Right atrium auricular region (tissue), 2 donors: ENCODE data around the gene PARP16. TPM values are rescaled to one million over a fixed set of nuclear protein-coding genes. Genes with fewer than 3 reads are reported as not detected.

ENCODE experiments used
- DNase-seq: peaks from one replicate; pipeline ENCODE4 v3.0.0-alpha.2; 2019; ENCODE audit warnings: low spot score
- H3K27ac ChIP-seq, 2 donors: fragments of 200-600 bp; sonication (generic); 1 replicate in 1 of 2; 2 replicates in 1 of 2; pipeline ENCODE4 v1.5.1; 2016 to 2019
- H3K27me3 ChIP-seq, 2 donors: fragments of 200-600 bp; sonication (generic); one replicate each; pipeline versions ENCODE4 v1.5.1 to v1.6.0; 2017 to 2019
- H3K36me3 ChIP-seq: fragments of 200-600 bp; sonication (generic); one replicate; pipeline ENCODE4 v1.5.1; 2016
- H3K4me1 ChIP-seq, 2 donors: fragments of 200-600 bp; sonication (generic); one replicate each; pipeline versions ENCODE4 v1.5.1 to v1.6.0; 2017 to 2019
- H3K4me3 ChIP-seq, 2 donors: fragments of 200-600 bp; sonication (generic); 1 replicate in 1 of 2; 2 replicates in 1 of 2; pipeline ENCODE4 v1.5.1; 2017 to 2019; ENCODE audit warnings: mild to moderate bottlenecking in 1 of 2, moderate library complexity in 1 of 2
- H3K9me3 ChIP-seq, 2 donors: fragments of 200-600 bp; sonication (generic); one replicate each; pipeline ENCODE4 v1.5.1; 2019
- CTCF ChIP-seq, 2 donors: fragments of 200-600 bp; sonication (generic); IDR thresholded peaks; one replicate each; pipeline ENCODE4 v1.5.1; 2019; ENCODE audit warnings: antibody characterized with exemption in 2 of 2
- total RNA-seq, 2 donors: library from RNA; depleted of rRNA; stranded (reverse); fragments of >200 nt; gene quantifications; one replicate each; pipeline ENCODE4 v1.1.0, GENCODE V29; 2016

The PARP16 gene
- total RNA-seq, 2 donors from 2014 or later = 5.2 to 5.8 TPM

DNA sequence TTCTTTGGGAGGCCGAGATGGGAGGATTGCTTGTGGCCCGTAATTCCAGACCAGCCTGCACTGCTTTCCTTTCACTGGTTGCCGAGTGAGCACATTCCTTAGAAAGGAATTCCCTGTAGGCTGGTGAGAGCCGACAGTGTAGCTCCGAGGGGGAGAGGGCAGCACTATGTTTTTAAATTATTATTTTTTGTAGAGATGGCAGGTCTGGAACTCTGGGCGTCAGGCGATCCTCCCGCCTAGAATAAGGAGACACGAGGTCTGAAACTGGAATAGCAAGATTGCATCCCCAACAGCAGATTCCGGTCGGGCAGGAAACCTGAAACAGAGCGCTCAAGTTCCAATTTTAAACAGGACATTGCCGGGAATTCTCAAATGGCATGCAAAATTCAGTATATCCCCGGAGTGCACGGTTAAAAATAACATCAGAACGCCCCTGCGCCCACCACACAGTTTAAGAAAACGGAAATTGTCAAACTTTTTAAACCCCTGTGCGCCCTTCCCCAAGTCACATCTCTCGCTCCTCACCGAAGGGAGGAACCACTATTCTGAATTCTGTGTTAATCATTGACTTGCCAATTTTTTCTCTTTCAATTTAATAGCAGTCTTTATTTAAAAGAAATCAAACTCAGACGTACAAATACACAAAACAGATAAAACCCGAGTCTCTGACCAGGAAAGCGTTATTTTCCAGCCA, 17.2 kb upstream of the PARP16 start:
- Histone ChIP-seq H3K27me3 (no peaks in the 10 kb centered on the region), H3K4me3 (peak overlapping the region; percentile 44 to 61), H3K27ac (peak overlapping the region; percentile 82 to 92), H3K36me3 (no peaks in the 10 kb centered on the region), H3K9me3 (no peaks in the 10 kb centered on the region), H3K4me1 (peaks cover 0 to 12% of the 10 kb centered on the region in 2 donors)
- DNase-seq = no peak
- no peak for TF ChIP-seq CTCF (IDR thresholded peaks at IDR 0.05)

GRCh38 chr15:65302061-65302460, 15.4 kb upstream of the PARP16 start:
- Histone ChIP-seq H3K27ac (no peak overlapping the region), H3K36me3 (no peaks in the 10 kb centered on the region), H3K4me1 (peaks cover 0 to 12% of the 10 kb centered on the region in 2 donors), H3K27me3 (no peaks in the 10 kb centered on the region), H3K4me3 (no peak overlapping the region), H3K9me3 (no peaks in the 10 kb centered on the region)
- TF ChIP-seq CTCF (IDR thresholded peaks at IDR 0.05) = no peak
- DNase-seq = no peak

DNA sequence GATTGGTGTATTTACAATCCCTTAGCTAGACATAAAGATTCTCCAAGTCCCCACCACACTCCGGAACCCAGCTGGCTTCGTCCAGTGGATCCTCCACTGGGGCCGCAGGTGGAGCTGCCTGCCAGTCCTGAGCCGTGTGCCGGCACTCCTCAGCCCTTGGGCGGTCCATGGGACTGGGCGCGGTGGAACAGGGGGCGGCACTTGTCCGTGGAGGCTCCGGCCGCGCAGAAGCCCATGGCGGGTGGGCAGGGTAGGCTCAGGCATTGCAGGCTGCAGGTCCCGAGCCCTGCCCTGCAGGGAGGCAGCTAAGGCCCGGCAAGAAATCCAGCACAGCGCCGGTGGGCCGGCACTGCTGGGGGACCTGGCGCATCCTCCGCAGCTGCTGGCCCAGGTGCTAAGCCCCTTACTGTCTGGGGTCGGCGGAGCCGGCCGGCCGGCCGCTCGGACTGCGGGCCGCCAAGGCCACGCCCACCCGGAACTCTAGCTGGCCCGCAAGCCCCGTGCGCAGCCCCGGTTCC, 14.3 kb upstream of the PARP16 start:
- Histone ChIP-seq H3K27ac (no peak overlapping the region), H3K36me3 (no peaks in the 10 kb centered on the region), H3K9me3 (no peaks in the 10 kb centered on the region), H3K4me1 (peaks cover 0 to 16% of the 10 kb centered on the region in 2 donors), H3K4me3 (no peak overlapping the region), H3K27me3 (no peaks in the 10 kb centered on the region)
- DNase-seq = no peak
- TF ChIP-seq CTCF (IDR thresholded peaks at IDR 0.05) = no peak

GRCh38 chr15:65298731-65299130, 12.0 kb upstream of the PARP16 start:
- no peak for TF ChIP-seq CTCF (IDR thresholded peaks at IDR 0.05)
- Histone ChIP-seq H3K27me3 (no peaks in the 10 kb centered on the region), H3K4me3 (no peak overlapping the region), H3K36me3 (no peaks in the 10 kb centered on the region), H3K4me1 (peaks cover 0 to 10% of the 10 kb centered on the region in 2 donors), H3K27ac (no peak overlapping the region), H3K9me3 (no peaks in the 10 kb centered on the region)
- DNase-seq = no peak

GRCh38 chr15:65292938-65293518, 6.3 kb upstream of the PARP16 start:
- Histone ChIP-seq H3K9me3 (no peaks in the 10 kb centered on the region), H3K36me3 (no peaks in the 10 kb centered on the region), H3K27ac (no peak overlapping the region), H3K27me3 (no peaks in the 10 kb centered on the region), H3K4me3 (no peak overlapping the region), H3K4me1 (peaks cover 0 to 5% of the 10 kb centered on the region in 2 donors)
- no peak for DNase-seq
- TF ChIP-seq CTCF (IDR thresholded peaks at IDR 0.05) = no peak
